ENCODE measurements around the gene ALK.

- TF ChIP-seq CTCF (IDR thresholded peaks at IDR 0.05) (no peak), ZFX (IDR thresholded peaks at IDR 0.05; ENCODE audit: borderline replicate concordance) (no peak)
Observed at GRCh38 chr2:29729932-29730331, 191.5 kb downstream of the ALK start.

Data from 22Rv1 (cell line).